Activated CD8-positive, alpha-beta memory T cell treated with anti-CD3 and anti-CD28 coated beads, Interleukin-2, amount 10 ng/mL, durations not matched to agents 7 days and 5 days (primary cell): ENCODE measurements around the gene NMRK2. TPM values are rescaled to one million over a fixed set of nuclear protein-coding genes. Genes with fewer than 3 reads are reported as not detected.
"Not testable (repeated sequence)": the region's sequence is repeated elsewhere in the genome, so short reads cannot be mapped to it uniquely, and the experiment has no call there.

Source experiments
- ATAC-seq: fragments of 150-1000 bp; cut with Tn5 transposase; one replicate; pipeline ENCODE4 v1.10.0; 2021; ENCODE audit warnings: moderate library complexity
- CTCF ChIA-PET: fragments of 350-600 bp; sonication (Branson Sonifier 250); formaldehyde crosslinking; loops from one replicate; lab custom pipeline; 2021; ENCODE audit warnings: antibody characterized with exemption; lab: Charles Lee
- DNase-seq: peaks from one replicate; pipeline ENCODE4 v3.0.0-alpha.2; 2020
- H3K27ac Mint-ChIP-seq: one replicate; pipeline ENCODE4 v1.8.0; 2021; ENCODE audit warnings: mild to moderate bottlenecking, mixed read lengths
- H3K27me3 Mint-ChIP-seq: one replicate; pipeline ENCODE4 v1.8.0; 2021; ENCODE audit warnings: mixed read lengths
- H3K36me3 Mint-ChIP-seq: one replicate; pipeline ENCODE4 v1.8.0; 2021; ENCODE audit warnings: mild to moderate bottlenecking, mixed read lengths
- H3K4me1 Mint-ChIP-seq: one replicate; pipeline ENCODE4 v1.8.0; 2021; ENCODE audit warnings: mixed read lengths
- H3K4me3 Mint-ChIP-seq: one replicate; pipeline ENCODE4 v1.8.0; 2021; ENCODE audit warnings: mild to moderate bottlenecking, moderate library complexity, mixed read lengths
- H3K9me3 Mint-ChIP-seq: one replicate; pipeline ENCODE4 v1.8.0; 2022; ENCODE audit warnings: low read depth, mixed read lengths
- total RNA-seq, 2 experiments: library from RNA; stranded (reverse); gene quantifications; one replicate each; pipeline ENCODE4 v1.2.3, GENCODE V29; 2021

NMRK2 gene
- total RNA-seq, 2 experiments from 2014 or later: not detected

GRCh38 chr19:3964256-3965194, 31.7 kb downstream of the NMRK2 start:
- no peak for ATAC-seq
- no peaks in the 10 kb centered on the region for H3K27me3 Mint-ChIP-seq
- H3K27ac Mint-ChIP-seq: no peak overlapping the region
- no peak for DNase-seq
- peaks cover 10% of the 10 kb centered on the region for H3K4me1 Mint-ChIP-seq
- peaks cover 10% of the 10 kb centered on the region for H3K36me3 Mint-ChIP-seq
- no peak overlapping the region for H3K4me3 Mint-ChIP-seq
- H3K9me3 Mint-ChIP-seq: no peaks in the 10 kb centered on the region
- CTCF ChIA-PET: no interaction called here

DNA sequence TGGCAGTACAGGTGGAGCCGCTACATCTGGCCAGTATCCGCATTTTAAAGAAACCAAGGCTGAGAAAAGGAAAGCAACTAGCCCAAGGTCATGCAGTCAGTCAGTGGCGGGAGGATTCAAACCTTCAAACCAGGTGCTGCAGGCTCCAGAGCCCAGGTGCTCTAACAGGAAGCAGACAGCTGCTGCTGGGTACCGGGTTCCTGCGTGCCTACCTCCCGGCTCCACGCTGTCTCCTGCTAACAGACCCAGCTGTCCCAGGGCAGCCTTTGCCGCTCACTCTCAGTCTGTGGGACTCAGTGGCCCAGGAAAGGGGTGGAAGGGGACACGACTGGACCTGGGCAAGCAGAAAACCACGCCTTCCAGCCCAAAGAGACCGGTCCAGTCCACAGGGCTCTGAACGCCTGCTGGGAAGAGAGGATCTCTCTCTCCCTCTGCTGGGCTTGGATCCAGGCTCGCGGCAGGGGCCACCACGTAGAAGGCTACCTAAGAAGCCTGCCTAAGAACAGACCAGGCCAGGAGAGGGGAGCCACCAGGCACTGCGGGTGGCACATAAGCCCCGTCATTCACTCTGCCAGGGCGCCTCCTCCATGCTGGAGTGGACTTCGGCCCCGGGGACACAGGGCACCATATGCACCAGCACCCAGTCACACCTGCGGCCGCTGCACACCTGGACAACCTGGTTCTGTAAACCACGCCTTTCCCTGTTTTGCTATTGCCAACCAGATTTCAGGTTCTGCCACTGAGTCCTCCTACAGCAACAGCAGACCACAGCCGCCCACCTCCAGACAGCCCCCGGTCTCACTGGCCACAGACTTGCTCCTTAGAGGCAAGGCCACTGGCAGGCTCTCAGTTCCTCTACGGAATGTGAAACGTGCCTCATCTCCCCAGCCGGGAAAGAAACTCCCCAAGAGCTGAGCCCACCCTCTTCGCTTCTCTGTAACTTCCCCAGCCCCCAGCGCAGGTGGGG, 33.5 kb downstream of the NMRK2 start:
- CTCF ChIA-PET: no interaction called here
- Mint-ChIP-seq H3K36me3 (peaks cover 9% of the 10 kb centered on the region), H3K27me3 (no peaks in the 10 kb centered on the region), H3K9me3 (no peaks in the 10 kb centered on the region), H3K27ac (no peak overlapping the region), H3K4me1 (peaks cover 23% of the 10 kb centered on the region), H3K4me3 (no peak overlapping the region)
- no peak for DNase-seq
- no peak for ATAC-seq

DNA sequence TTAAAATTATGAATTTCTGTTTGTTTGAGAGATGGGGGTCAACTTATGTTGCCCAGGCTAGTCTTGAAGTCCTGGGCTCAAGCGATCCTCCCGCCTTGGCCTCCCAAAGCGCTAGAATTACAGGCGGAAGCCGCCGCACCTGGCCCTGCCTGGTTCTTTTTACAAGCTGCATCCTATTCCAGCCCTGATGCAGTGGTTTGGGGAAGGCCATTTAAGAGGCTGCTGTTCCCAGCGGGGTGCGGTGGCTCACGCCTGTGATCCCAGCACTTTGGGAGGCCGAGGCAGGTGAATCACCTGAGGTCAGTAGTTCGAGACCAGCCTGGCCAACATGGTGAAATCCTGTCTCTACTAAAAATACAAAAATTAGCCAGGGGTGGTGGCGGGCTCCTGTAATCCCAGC, 35.1 kb downstream of the NMRK2 start:
- not testable (repeated sequence) for H3K27me3 Mint-ChIP-seq, H3K36me3 Mint-ChIP-seq

GRCh38 chr19:3968556-3969434, 35.9 kb downstream of the NMRK2 start:
- no peaks in the 10 kb centered on the region for H3K27me3 Mint-ChIP-seq
- CTCF ChIA-PET: interaction anchor here (0.6 to 2.1 kb wide), 4 partner anchors 17 to 188 kb away, joined by 3 to 12 read pairs (median 5); partner anchors contain the start of gene EEF2
- ATAC-seq (no peak), DNase-seq (no peak)
- H3K9me3 Mint-ChIP-seq: no peaks in the 10 kb centered on the region
- H3K4me3 Mint-ChIP-seq: no peak overlapping the region
- H3K4me1 Mint-ChIP-seq: peaks cover 25% of the 10 kb centered on the region
- peaks cover 5% of the 10 kb centered on the region for H3K36me3 Mint-ChIP-seq
- no peak overlapping the region for H3K27ac Mint-ChIP-seq

More for the DNA sequence above, 35.1 kb downstream of the NMRK2 start:
- H3K4me3 Mint-ChIP-seq, H3K27ac Mint-ChIP-seq, DNase-seq, ATAC-seq, H3K9me3 Mint-ChIP-seq: not testable (repeated sequence)
- CTCF ChIA-PET: interaction anchor here (0.6 to 2.1 kb wide), 3 partner anchors 20 to 189 kb away, joined by 3 to 12 read pairs (median 4); no protein-coding TSS in a partner anchor
- peaks cover 25% of the 10 kb centered on the region for H3K4me1 Mint-ChIP-seq

GRCh38 chr19:3969435-3970312, 36.8 kb downstream of the NMRK2 start:
- no peak for DNase-seq
- H3K4me3 Mint-ChIP-seq: peak overlapping the region; percentile 86
- no peak for ATAC-seq
- peak overlapping the region; percentile 85 for H3K27ac Mint-ChIP-seq
- no peaks in the 10 kb centered on the region for H3K9me3 Mint-ChIP-seq
- peaks cover 2% of the 10 kb centered on the region for H3K36me3 Mint-ChIP-seq
- H3K27me3 Mint-ChIP-seq: no peaks in the 10 kb centered on the region
- CTCF ChIA-PET: interaction anchor here (1.2 to 2.1 kb wide), 2 partner anchors 16 to 18 kb away, joined by 6 to 12 read pairs; partner anchors contain the start of gene EEF2
- peaks cover 25% of the 10 kb centered on the region for H3K4me1 Mint-ChIP-seq

DNA sequence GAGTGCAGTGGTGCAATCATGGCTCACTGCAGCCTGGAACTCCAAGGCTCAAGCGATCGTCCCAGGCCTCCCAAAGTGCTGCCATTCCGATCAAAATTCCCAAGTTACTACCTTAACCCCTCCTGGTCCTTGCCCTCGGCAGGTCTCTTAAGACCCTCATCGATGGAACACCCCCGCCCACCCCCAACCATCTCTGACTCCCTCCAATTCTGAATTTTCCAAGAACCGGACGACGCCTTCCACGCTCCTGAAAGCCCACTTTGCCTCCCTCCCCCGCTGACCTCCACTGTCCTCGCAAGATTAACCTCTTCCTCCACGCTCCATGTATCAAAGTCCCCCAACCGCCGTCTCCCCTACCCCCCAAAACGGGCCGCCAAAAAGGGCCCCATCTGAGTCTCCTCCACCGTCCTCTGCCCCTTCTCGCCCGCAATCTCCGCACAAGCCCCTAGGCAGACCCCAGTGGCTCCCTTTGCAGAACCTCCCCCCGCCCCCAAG, 37.5 kb downstream of the NMRK2 start:
- CTCF ChIA-PET: interaction anchor here (0.6 to 2.2 kb wide), 8 partner anchors 14 to 862 kb away, joined by 3 to 17 read pairs (median 4); partner anchors contain the start of genes EEF2 and MRPL54

GRCh38 chr19:3970808-3971598, 38.1 kb downstream of the NMRK2 start, which contains the start of gene DAPK3:
Gene DAPK3, minus strand, starts transcription at chr19:3971099. Its CDS starts 1,364 bp downstream, at chr19:3969735.
- Mint-ChIP-seq H3K36me3 (peaks cover 5% of the 10 kb centered on the region), H3K27ac (peak within 1 kb of the TSS; percentile 85), H3K4me1 (peaks cover 25% of the 10 kb centered on the region), H3K9me3 (no peaks in the 10 kb centered on the region), H3K4me3 (peak within 1 kb of the TSS; percentile 86), H3K27me3 (no peaks in the 10 kb centered on the region)
- ATAC-seq: peak; percentile 93
- CTCF ChIA-PET: interaction anchor here (0.6 to 2.2 kb wide), 10 partner anchors 8 to 861 kb away, joined by 3 to 17 read pairs (median 4); partner anchors contain the start of genes EEF2 and MRPL54
- peak; percentile 96 for DNase-seq

More for the DNA sequence above, 37.5 kb downstream of the NMRK2 start:
- peak overlapping the region; percentile 86 for H3K4me3 Mint-ChIP-seq
- ATAC-seq (no peak), DNase-seq (no peak)
- H3K27ac Mint-ChIP-seq: peak overlapping the region; percentile 85
- H3K27me3 Mint-ChIP-seq: no peaks in the 10 kb centered on the region
- H3K9me3 Mint-ChIP-seq: no peaks in the 10 kb centered on the region
- H3K36me3 Mint-ChIP-seq: no peaks in the 10 kb centered on the region
- H3K4me1 Mint-ChIP-seq: peaks cover 25% of the 10 kb centered on the region

DNA sequence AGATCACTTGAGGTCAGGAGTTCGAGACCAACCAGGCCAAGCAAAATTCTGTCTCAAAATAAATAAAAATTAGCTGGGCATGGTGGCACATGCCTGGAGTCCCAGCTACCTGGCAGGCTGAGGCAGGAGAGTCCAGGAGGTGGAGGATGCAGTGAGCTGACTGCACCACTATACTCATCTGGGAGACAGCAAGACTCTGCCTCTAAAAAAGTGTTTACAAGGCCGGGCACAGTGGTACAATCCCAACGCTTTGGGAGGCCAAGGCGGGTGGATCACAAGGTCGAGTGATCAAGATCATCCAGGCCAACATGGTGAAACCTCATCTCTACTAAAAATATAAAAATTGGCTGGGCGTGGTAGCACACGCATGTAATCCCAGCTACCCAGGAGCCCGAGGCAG, 42.3 kb downstream of the NMRK2 start:
- H3K9me3 Mint-ChIP-seq: no peaks in the 10 kb centered on the region

GRCh38 chr19:3975637-3976087, 42.8 kb downstream of the NMRK2 start:
- CTCF ChIA-PET: interaction anchor here (0.8 to 0.9 kb wide), 2 partner anchors 10 to 12 kb away, joined by 3 to 4 read pairs; partner anchors contain the start of gene EEF2
- H3K9me3 Mint-ChIP-seq: no peaks in the 10 kb centered on the region
- H3K27me3 Mint-ChIP-seq: no peaks in the 10 kb centered on the region
- peaks cover 17% of the 10 kb centered on the region for H3K4me1 Mint-ChIP-seq
- H3K4me3 Mint-ChIP-seq: no peak overlapping the region
- peaks cover 37% of the 10 kb centered on the region for H3K36me3 Mint-ChIP-seq
- DNase-seq (no peak), ATAC-seq (no peak)
- H3K27ac Mint-ChIP-seq: no peak overlapping the region

More for the DNA sequence above, 42.3 kb downstream of the NMRK2 start:
- no peaks in the 10 kb centered on the region for H3K27me3 Mint-ChIP-seq
- no peak overlapping the region for H3K27ac Mint-ChIP-seq
- CTCF ChIA-PET: interaction anchor here (0.8 to 0.9 kb wide), 2 partner anchors 10 to 13 kb away, joined by 3 to 4 read pairs; partner anchors contain the start of gene EEF2
- peaks cover 19% of the 10 kb centered on the region for H3K4me1 Mint-ChIP-seq
- H3K36me3 Mint-ChIP-seq: peaks cover 35% of the 10 kb centered on the region
- ATAC-seq (no peak), DNase-seq (no peak)
- H3K4me3 Mint-ChIP-seq: no peak overlapping the region

DNA sequence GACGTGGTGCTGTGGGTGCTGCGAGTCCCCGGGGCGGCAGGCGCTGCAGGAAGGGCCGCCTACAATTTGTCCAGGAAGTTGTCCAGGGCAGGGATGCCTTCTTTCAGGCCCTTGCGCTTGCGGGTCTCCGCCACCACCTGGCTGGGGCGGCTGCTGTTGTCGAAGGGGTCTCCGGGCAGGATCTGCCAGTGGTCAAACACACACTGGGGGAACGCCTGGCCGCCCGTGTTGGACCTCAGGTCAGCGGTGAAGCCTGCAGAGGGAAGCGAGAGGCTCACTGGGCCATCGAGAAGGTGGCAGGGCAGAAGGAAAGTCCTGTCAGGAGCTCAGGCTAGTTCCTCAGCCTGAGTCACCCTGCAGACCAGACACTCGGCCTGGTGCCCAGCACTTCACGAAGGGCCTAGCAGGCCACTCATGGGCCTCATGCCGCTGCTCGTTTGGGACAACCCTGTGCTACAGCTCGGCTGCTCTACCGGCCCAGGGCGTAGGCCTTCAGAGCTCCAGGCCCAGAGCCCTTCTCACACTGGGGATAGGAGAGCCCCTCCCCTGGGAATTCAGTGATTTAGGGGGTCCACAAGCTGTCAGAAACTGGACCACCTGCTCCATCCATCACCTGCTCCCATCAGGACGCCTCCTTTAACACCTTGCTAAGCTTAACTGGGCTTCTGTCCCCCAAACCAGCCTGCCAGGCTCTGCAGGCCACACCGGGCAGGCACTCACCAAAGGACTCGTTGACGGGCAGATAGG, 43.8 kb downstream of the NMRK2 start:
- H3K36me3 Mint-ChIP-seq: peaks cover 47% of the 10 kb centered on the region
- H3K27ac Mint-ChIP-seq: no peak overlapping the region
- H3K27me3 Mint-ChIP-seq: no peaks in the 10 kb centered on the region
- peak; percentile 41 for DNase-seq
- CTCF ChIA-PET: interaction anchor here (1.3 kb wide), 1 partner anchor 11 kb away, joined by 8 read pairs; no protein-coding TSS in a partner anchor
- H3K9me3 Mint-ChIP-seq: no peaks in the 10 kb centered on the region
- ATAC-seq: no peak
- no peak overlapping the region for H3K4me3 Mint-ChIP-seq
- H3K4me1 Mint-ChIP-seq: peaks cover 21% of the 10 kb centered on the region
